Panc1 (cell line): ENCODE results near the gene ABHD12. TPM values are rescaled to one million over a fixed set of nuclear protein-coding genes. Genes with fewer than 3 reads are reported as not detected.

Experiments used
- ATAC-seq: fragments of 200-7000 bp; cut with Tn5 transposase; 2 replicates; pipeline ENCODE4 v1.9.1; 2020; ENCODE audit warnings: mild to moderate bottlenecking, moderate library complexity
- BruUV-seq: library from RNA; stranded (reverse); fragments of 400-500 nt; replicated peaks from 2 replicates; lab custom pipeline; 2021; lab: Mats Ljungman, UMichigan
- CTCF ChIA-PET: fragments of 300-600 bp; sonication (Branson Sonifier 250); formaldehyde crosslinking; loops from one replicate; lab custom pipeline; 2022; ENCODE audit warnings: antibody characterized with exemption; lab: Charles Lee
- POLR2A ChIA-PET: fragments of 300-600 bp; sonication (Branson Sonifier 250); formaldehyde crosslinking; loops from one replicate; lab custom pipeline; 2022; ENCODE audit warnings: antibody characterized with exemption; lab: Charles Lee
- DNase-seq: peaks from one replicate; pipeline ENCODE4 v3.0.0-alpha.2; 2010; ENCODE audit warnings: low read depth, low spot score
- H3K27ac ChIP-seq: 2 replicates; pipeline ENCODE4 v1.5.1; 2011; ENCODE audit warnings: mild to moderate bottlenecking, low read length, inconsistent platforms
- H3K27me3 ChIP-seq: fragments of 200-500 bp; sonication (Bioruptor generic); 2 replicates; pipeline ENCODE4 v1.6.0; 2014; ENCODE audit warnings: low read length, inconsistent platforms; ENCODE audit not compliant: control insufficient read depth, insufficient read depth
- H3K36me3 ChIP-seq: fragments of 200-500 bp; sonication (Bioruptor generic); 2 replicates; pipeline ENCODE4 v1.5.1; 2014; ENCODE audit warnings: inconsistent platforms, mild to moderate bottlenecking, low read length, moderate library complexity; ENCODE audit not compliant: control insufficient read depth, insufficient read depth
- H3K4me1 ChIP-seq: 2 replicates; pipeline ENCODE4 v1.5.1; 2011; ENCODE audit warnings: inconsistent platforms, mild to moderate bottlenecking, low read length, moderate library complexity; ENCODE audit not compliant: control insufficient read depth, insufficient read depth
- H3K4me3 ChIP-seq, 2 experiments: 2 replicates each; pipeline ENCODE4 v1.5.1; 2011 to 2012; ENCODE audit warnings: low read depth in 2 of 2, low read length in 2 of 2, mild to moderate bottlenecking in 2 of 2, inconsistent platforms in 1 of 2, moderate library complexity in 1 of 2
- H3K9me3 ChIP-seq: fragments of 200-500 bp; sonication (Bioruptor generic); 2 replicates; pipeline ENCODE4 v1.5.1; 2014; ENCODE audit warnings: low read depth, mild to moderate bottlenecking, inconsistent platforms, low read length, moderate library complexity; ENCODE audit not compliant: control insufficient read depth, insufficient read depth
- CTCF ChIP-seq: fragments of 450-650 bp; IDR thresholded peaks from 2 replicates; pipeline ENCODE4 v1.5.1; 2017; ENCODE audit warnings: mild to moderate bottlenecking
- POLR2AphosphoS5 ChIP-seq: IDR thresholded peaks from 2 replicates; pipeline ENCODE4 v1.6.1; 2012; ENCODE audit warnings: mild to moderate bottlenecking, low read depth, low read length, moderate library complexity
- SIN3A ChIP-seq: IDR thresholded peaks from 2 replicates; pipeline ENCODE4 v1.6.1; 2012; ENCODE audit warnings: low read depth, mild to moderate bottlenecking, low read length, moderate library complexity, borderline replicate concordance; ENCODE audit not compliant: insufficient read depth
- TCF7L2 ChIP-seq: IDR thresholded peaks from 2 replicates; pipeline ENCODE4 v1.6.1; 2011; ENCODE audit warnings: mild to moderate bottlenecking, low read depth, low read length, inconsistent platforms
- in situ Hi-C: cut with HindIII; loops from 2 replicates; pipeline ENCODE4 v1.10.0; 2016; ENCODE audit warnings: low sequenced_read_pairs, low pct_unique_long_range_greater_than_20kb
- intact Hi-C: fragments of 100-400 bp; cut with micrococcal nuclease; formaldehyde crosslinking; loops from one replicate; pipeline ENCODE4 v1.10.0; 2022; ENCODE audit not compliant: unreplicated experiment
- total RNA-seq: library from RNA; stranded (reverse); gene quantifications from one replicate; pipeline ENCODE4 v1.2.1, GENCODE V29; 2021; ENCODE audit not compliant: unreplicated experiment
- TF ChIP-seq, protein P1 (sequence below), 2 experiments: IDR thresholded peaks; 2 replicates each; pipeline ENCODE4 v1.6.1; 2011 to 2012; ENCODE audit warnings: low read depth in 2 of 2, control low read depth in 1 of 2, low read length in 1 of 2, mild to moderate bottlenecking in 1 of 2, moderate library complexity in 1 of 2; ENCODE audit not compliant: insufficient read depth in 1 of 2

ABHD12 gene
- total RNA-seq, 1 experiment from 2014 or later: 90.9 TPM

DNA sequence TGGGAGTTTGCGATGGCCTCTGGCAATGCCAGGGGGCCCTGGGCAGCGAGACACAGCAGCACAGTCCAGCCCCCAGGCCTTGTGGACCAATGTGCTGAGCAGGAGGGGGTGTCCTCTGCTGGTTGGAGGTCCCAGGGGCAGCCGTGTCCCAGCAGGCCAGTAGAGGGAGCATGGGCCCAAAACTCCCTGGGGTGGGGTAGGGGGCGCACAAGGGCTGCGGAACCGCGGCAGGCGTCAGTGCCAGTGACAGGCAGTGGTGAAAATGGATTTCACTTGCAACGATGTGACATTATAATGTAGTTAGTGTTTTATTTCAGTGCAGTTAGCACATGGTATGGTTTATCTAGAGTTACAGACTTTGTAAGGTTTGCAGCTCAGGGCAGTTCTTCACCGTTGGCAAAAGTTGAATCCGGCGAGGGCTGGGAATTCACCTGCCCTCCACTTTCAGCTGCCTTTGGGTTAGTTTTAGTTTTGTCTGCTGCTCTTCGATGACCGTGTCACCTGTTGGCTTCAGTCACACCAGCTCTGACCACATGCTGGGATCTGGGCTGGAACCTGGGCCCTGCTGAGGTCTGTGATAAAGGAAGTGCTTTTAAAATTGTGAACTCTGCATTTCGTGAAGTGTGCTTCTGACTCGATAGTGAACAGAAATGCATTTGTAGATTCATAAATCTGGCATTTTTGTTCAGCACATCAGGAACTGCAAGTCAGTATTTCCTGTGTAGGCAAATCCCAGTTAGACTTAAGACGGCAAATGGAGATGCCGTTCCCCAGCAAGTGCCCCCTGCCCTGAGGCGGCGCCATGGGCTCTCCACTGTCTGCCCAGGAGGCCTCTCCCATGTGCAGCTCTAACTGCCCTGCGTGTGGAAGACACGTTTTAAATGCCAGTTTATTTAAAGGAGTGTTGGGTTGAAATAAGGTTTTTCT is 95.9 kb downstream of the ABHD12 start:
- intact Hi-C loops: loop anchor here (10.0 kb wide), 1 partner anchor 300 kb away; the partner anchor contains the start of gene APMAP
- POLR2A ChIA-PET: interaction anchor here (0.5 to 0.6 kb wide), 2 partner anchors 32 to 143 kb away, joined by 5 to 10 read pairs; no protein-coding TSS in a partner anchor
- ATAC-seq: peak; percentile 53

GRCh38 chr20:25293910-25294458 is 96.7 kb downstream of the ABHD12 start:
- Histone ChIP-seq H3K4me1 (peaks cover 47% of the 10 kb centered on the region), H3K4me3 (no peak overlapping the region), H3K27me3 (no peaks in the 10 kb centered on the region), H3K9me3 (no peaks in the 10 kb centered on the region), H3K27ac (peak overlapping the region; percentile 39), H3K36me3 (peaks cover 8% of the 10 kb centered on the region; the same call in 1 of the 2 replicates)
- no peak for TF ChIP-seq TCF7L2
- TF ChIP-seq SIN3A: no peak
- TF ChIP-seq CTCF: no peak
- no peak for TF ChIP-seq POLR2AphosphoS5
- TF ChIP-seq, protein P1, sequence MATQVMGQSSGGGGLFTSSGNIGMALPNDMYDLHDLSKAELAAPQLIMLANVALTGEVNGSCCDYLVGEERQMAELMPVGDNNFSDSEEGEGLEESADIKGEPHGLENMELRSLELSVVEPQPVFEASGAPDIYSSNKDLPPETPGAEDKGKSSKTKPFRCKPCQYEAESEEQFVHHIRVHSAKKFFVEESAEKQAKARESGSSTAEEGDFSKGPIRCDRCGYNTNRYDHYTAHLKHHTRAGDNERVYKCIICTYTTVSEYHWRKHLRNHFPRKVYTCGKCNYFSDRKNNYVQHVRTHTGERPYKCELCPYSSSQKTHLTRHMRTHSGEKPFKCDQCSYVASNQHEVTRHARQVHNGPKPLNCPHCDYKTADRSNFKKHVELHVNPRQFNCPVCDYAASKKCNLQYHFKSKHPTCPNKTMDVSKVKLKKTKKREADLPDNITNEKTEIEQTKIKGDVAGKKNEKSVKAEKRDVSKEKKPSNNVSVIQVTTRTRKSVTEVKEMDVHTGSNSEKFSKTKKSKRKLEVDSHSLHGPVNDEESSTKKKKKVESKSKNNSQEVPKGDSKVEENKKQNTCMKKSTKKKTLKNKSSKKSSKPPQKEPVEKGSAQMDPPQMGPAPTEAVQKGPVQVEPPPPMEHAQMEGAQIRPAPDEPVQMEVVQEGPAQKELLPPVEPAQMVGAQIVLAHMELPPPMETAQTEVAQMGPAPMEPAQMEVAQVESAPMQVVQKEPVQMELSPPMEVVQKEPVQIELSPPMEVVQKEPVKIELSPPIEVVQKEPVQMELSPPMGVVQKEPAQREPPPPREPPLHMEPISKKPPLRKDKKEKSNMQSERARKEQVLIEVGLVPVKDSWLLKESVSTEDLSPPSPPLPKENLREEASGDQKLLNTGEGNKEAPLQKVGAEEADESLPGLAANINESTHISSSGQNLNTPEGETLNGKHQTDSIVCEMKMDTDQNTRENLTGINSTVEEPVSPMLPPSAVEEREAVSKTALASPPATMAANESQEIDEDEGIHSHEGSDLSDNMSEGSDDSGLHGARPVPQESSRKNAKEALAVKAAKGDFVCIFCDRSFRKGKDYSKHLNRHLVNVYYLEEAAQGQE (IDR thresholded peaks at IDR 0.05; ENCODE audit: insufficient read depth in 1 of 2, low read depth in 2 of 2, low read length in 1 of 2): no peak
- no TSS peak for BruUV-seq
- no peak for DNase-seq
- ATAC-seq: no peak
- in situ Hi-C loops (no loop called here), intact Hi-C loops (loop anchor here (10.0 kb wide), 1 partner anchor 299 kb away; the partner anchor contains the start of gene APMAP)
- ChIA-PET CTCF (interaction anchor here (0.6 kb wide), 2 partner anchors 73 to 421 kb away, joined by 3 to 4 read pairs; no protein-coding TSS in a partner anchor), POLR2A (no interaction called here)

More for the DNA sequence above, 95.9 kb downstream of the ABHD12 start:
- in situ Hi-C loops: no loop called here
- Histone ChIP-seq H3K4me3 (no peak overlapping the region), H3K4me1 (peaks cover 52% of the 10 kb centered on the region), H3K9me3 (no peaks in the 10 kb centered on the region), H3K36me3 (peaks cover 8% of the 10 kb centered on the region; the same call in 1 of the 2 replicates), H3K27ac (peak overlapping the region; percentile 70), H3K27me3 (no peaks in the 10 kb centered on the region)
- TF ChIP-seq CTCF: peak; percentile 94
- TF ChIP-seq SIN3A: no peak
- TF ChIP-seq POLR2AphosphoS5: 0 out of 2 replicates have a peak, but pooled peaks have one; percentile 65
- no TSS peak for BruUV-seq
- CTCF ChIA-PET: interaction anchor here (0.6 to 1.8 kb wide), 2 partner anchors 72 to 104 kb away, joined by 3 to 9 read pairs; no protein-coding TSS in a partner anchor
- no peak for DNase-seq
